ENCODE data around the gene CALCB.

CALCB gene

GRCh38 chr11:15118431-15118830, 45.0 kb downstream of the CALCB start:
- DNase-seq (ENCODE audit: low read depth in 2 of 2): no peak

GRCh38 chr11:15119352-15119751, 46.0 kb downstream of the CALCB start:
- DNase-seq (ENCODE audit: low read depth in 2 of 2): no peak

GRCh38 chr11:15119826-15120225, 46.4 kb downstream of the CALCB start:
- no peak for DNase-seq (ENCODE audit: low read depth in 2 of 2)

GRCh38 chr11:15123849-15124248, 50.5 kb downstream of the CALCB start:
- DNase-seq (ENCODE audit: low read depth in 2 of 2): no peak

GRCh38 chr11:15124528-15124927, 51.1 kb downstream of the CALCB start:
- DNase-seq (ENCODE audit: low read depth in 2 of 2): no peak

- no peak for DNase-seq (ENCODE audit: low read depth in 2 of 2)
Measured at GRCh38 chr11:15127341-15127740, 53.9 kb downstream of the CALCB start.
